K562 (cell line): Measurements from ENCODE around the gene ETFBKMT. TPM values are rescaled to one million over a fixed set of nuclear protein-coding genes. Genes with fewer than 3 reads are reported as not detected.
A peak's percentile ranks its signal among the peaks of the same experiment; 100 is the strongest.

ENCODE experiments used
- CBX5 ChIP-seq: IDR thresholded peaks from 2 replicates; pipeline ENCODE4 v1.6.1; 2014; ENCODE audit warnings: low read depth, borderline replicate concordance
- CCNT2 ChIP-seq: IDR thresholded peaks from 2 replicates; pipeline ENCODE4 v1.6.1; 2011; ENCODE audit warnings: borderline replicate concordance, low read depth, mild to moderate bottlenecking, moderate library complexity, mixed read lengths, low read length; ENCODE audit not compliant: insufficient read length; ENCODE audit errors: extremely low read depth
- GATAD2B ChIP-seq: fragments of 450-650 bp; IDR thresholded peaks from 2 replicates; pipeline ENCODE4 v1.6.1; 2017; ENCODE audit warnings: mild to moderate bottlenecking, borderline replicate concordance
- NFE2 ChIP-seq: IDR thresholded peaks from 2 replicates; pipeline ENCODE4 v1.6.1; 2014; ENCODE audit warnings: antibody characterized with exemption, low read depth
- POLR2A ChIP-seq: fragments of 450-650 bp; conservative IDR thresholded peaks from 2 replicates; pipeline ENCODE4 v1.6.1; 2016
- POLR2AphosphoS2 ChIP-seq: IDR thresholded peaks from 2 replicates; pipeline ENCODE4 v1.6.1; 2012; ENCODE audit warnings: low read length, improper control_type of control experiment
- ZNF408 ChIP-seq: fragments of 250-450 bp; sonication (Bioruptor Pico); IDR thresholded peaks from 2 replicates; pipeline ENCODE4 v1.4.0; 2020; ENCODE audit warnings: low read depth, mild to moderate bottlenecking, moderate library complexity
- ZNF41 ChIP-seq: fragments of 250-450 bp; sonication (Bioruptor Pico); conservative IDR thresholded peaks from 2 replicates; pipeline ENCODE4 v1.4.0; 2020; ENCODE audit warnings: mild to moderate bottlenecking
- ZNF507 ChIP-seq: conservative IDR thresholded peaks from 2 replicates; pipeline ENCODE4 v1.6.1; 2017; ENCODE audit warnings: missing genetic modification characterization, missing compliant biosample characterization
- polyA plus RNA-seq, 8 experiments: library from polyadenylated mRNA; depleted of rRNA in 4 of 8; stranded (reverse) in 5 of 8; unstranded in 3 of 8; fragments of >200 nt; fragmentation: Nextera tagmentation in 2 of 8; fragmentation: Illumina TruSeq in 1 of 8; extraction: Ambion mirVana in 2 of 8; extraction: Trizol in 1 of 8; gene quantifications; 2 replicates each; pipeline versions ENCODE4 v1.2.1 to v1.2.3, GENCODE V29; 2011 to 2014; ENCODE audit warnings: inconsistent platforms in 1 of 8, missing spikeins in 1 of 8
- total RNA-seq, 7 experiments: library from RNA; depleted of rRNA in 6 of 7; stranded (reverse); fragments of >200 nt in 6 of 7; fragmentation: Illumina TruSeq in 2 of 7; extraction: Trizol in 2 of 7; gene quantifications; 2 replicates each; pipeline versions ENCODE4 v1.2.1 to v1.2.3, GENCODE V29; 2011 to 2021; ENCODE audit warnings: low replicate concordance in 1 of 7
- TF ChIP-seq, protein P1 (sequence below): fragments of 450-650 bp; IDR thresholded peaks from 2 replicates; pipeline ENCODE4 v1.7.1; 2018; ENCODE audit warnings: mild to moderate bottlenecking, low read depth; ENCODE audit not compliant: partially characterized antibody
- TF ChIP-seq, protein P2 (sequence below): fragments of 200-600 bp; sonication (generic); IDR thresholded peaks from one replicate; pipeline ENCODE4 v1.6.1; 2012; ENCODE audit warnings: mild to moderate bottlenecking, low read depth, low read length, inconsistent platforms
- TF ChIP-seq, protein P3 (sequence below), 2 experiments: fragments of 450-650 bp in 1 of 2; sonication (generic) in 1 of 2; formaldehyde crosslinking; conservative IDR thresholded peaks; 2 replicates each; pipeline versions ENCODE4 v1.4.0 to v1.8.1; 2020 to 2022; ENCODE audit warnings: mild to moderate bottlenecking in 1 of 2, missing genetic modification reagents in 1 of 2

The ETFBKMT gene
- total and polyA plus RNA-seq, 9 of the 15 experiments (the other 6 are each of a cell fraction or from before 2014, with no cell fraction given): 0.18 to 1.7 (median 0.96) TPM

DNA sequence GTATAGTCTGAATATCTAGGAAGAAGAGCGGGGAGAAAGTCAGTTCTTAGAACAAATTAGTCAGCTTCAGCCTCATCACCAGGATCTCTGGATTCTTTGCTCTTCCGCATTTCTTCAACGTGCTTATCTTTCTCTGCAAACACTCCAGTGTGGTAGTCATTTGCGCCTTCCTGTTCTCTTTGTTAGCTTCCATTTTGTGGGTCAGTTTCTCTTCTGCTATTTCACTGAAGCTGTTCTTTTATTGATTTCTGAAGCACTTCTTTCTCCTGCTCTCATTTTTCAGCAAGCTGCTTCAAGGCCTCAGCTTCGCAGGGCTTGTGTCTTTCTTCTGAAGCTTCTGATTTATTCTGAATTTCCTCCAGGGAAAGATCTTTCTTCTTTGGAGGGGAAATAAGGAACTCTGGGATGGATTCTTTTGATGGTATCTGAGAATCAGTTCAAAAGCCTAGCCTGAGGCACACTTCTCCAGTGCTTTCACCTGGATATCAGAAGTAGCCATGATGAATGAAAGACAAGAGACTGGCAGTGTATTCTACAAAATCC lies 55.9 kb downstream of the ETFBKMT start (continued):
- TF ChIP-seq, protein P1, sequence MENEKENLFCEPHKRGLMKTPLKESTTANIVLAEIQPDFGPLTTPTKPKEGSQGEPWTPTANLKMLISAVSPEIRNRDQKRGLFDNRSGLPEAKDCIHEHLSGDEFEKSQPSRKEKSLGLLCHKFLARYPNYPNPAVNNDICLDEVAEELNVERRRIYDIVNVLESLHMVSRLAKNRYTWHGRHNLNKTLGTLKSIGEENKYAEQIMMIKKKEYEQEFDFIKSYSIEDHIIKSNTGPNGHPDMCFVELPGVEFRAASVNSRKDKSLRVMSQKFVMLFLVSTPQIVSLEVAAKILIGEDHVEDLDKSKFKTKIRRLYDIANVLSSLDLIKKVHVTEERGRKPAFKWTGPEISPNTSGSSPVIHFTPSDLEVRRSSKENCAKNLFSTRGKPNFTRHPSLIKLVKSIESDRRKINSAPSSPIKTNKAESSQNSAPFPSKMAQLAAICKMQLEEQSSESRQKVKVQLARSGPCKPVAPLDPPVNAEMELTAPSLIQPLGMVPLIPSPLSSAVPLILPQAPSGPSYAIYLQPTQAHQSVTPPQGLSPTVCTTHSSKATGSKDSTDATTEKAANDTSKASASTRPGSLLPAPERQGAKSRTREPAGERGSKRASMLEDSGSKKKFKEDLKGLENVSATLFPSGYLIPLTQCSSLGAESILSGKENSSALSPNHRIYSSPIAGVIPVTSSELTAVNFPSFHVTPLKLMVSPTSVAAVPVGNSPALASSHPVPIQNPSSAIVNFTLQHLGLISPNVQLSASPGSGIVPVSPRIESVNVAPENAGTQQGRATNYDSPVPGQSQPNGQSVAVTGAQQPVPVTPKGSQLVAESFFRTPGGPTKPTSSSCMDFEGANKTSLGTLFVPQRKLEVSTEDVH: no peak
- TF ChIP-seq, protein P2, sequence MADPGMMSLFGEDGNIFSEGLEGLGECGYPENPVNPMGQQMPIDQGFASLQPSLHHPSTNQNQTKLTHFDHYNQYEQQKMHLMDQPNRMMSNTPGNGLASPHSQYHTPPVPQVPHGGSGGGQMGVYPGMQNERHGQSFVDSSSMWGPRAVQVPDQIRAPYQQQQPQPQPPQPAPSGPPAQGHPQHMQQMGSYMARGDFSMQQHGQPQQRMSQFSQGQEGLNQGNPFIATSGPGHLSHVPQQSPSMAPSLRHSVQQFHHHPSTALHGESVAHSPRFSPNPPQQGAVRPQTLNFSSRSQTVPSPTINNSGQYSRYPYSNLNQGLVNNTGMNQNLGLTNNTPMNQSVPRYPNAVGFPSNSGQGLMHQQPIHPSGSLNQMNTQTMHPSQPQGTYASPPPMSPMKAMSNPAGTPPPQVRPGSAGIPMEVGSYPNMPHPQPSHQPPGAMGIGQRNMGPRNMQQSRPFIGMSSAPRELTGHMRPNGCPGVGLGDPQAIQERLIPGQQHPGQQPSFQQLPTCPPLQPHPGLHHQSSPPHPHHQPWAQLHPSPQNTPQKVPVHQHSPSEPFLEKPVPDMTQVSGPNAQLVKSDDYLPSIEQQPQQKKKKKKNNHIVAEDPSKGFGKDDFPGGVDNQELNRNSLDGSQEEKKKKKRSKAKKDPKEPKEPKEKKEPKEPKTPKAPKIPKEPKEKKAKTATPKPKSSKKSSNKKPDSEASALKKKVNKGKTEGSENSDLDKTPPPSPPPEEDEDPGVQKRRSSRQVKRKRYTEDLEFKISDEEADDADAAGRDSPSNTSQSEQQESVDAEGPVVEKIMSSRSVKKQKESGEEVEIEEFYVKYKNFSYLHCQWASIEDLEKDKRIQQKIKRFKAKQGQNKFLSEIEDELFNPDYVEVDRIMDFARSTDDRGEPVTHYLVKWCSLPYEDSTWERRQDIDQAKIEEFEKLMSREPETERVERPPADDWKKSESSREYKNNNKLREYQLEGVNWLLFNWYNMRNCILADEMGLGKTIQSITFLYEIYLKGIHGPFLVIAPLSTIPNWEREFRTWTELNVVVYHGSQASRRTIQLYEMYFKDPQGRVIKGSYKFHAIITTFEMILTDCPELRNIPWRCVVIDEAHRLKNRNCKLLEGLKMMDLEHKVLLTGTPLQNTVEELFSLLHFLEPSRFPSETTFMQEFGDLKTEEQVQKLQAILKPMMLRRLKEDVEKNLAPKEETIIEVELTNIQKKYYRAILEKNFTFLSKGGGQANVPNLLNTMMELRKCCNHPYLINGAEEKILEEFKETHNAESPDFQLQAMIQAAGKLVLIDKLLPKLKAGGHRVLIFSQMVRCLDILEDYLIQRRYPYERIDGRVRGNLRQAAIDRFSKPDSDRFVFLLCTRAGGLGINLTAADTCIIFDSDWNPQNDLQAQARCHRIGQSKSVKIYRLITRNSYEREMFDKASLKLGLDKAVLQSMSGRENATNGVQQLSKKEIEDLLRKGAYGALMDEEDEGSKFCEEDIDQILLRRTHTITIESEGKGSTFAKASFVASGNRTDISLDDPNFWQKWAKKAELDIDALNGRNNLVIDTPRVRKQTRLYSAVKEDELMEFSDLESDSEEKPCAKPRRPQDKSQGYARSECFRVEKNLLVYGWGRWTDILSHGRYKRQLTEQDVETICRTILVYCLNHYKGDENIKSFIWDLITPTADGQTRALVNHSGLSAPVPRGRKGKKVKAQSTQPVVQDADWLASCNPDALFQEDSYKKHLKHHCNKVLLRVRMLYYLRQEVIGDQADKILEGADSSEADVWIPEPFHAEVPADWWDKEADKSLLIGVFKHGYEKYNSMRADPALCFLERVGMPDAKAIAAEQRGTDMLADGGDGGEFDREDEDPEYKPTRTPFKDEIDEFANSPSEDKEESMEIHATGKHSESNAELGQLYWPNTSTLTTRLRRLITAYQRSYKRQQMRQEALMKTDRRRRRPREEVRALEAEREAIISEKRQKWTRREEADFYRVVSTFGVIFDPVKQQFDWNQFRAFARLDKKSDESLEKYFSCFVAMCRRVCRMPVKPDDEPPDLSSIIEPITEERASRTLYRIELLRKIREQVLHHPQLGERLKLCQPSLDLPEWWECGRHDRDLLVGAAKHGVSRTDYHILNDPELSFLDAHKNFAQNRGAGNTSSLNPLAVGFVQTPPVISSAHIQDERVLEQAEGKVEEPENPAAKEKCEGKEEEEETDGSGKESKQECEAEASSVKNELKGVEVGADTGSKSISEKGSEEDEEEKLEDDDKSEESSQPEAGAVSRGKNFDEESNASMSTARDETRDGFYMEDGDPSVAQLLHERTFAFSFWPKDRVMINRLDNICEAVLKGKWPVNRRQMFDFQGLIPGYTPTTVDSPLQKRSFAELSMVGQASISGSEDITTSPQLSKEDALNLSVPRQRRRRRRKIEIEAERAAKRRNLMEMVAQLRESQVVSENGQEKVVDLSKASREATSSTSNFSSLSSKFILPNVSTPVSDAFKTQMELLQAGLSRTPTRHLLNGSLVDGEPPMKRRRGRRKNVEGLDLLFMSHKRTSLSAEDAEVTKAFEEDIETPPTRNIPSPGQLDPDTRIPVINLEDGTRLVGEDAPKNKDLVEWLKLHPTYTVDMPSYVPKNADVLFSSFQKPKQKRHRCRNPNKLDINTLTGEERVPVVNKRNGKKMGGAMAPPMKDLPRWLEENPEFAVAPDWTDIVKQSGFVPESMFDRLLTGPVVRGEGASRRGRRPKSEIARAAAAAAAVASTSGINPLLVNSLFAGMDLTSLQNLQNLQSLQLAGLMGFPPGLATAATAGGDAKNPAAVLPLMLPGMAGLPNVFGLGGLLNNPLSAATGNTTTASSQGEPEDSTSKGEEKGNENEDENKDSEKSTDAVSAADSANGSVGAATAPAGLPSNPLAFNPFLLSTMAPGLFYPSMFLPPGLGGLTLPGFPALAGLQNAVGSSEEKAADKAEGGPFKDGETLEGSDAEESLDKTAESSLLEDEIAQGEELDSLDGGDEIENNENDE: no peak
- no peak for TF ChIP-seq CBX5
- TF ChIP-seq ZNF408 (CRISPR knock-in tag): no peak
- no peak for TF ChIP-seq ZNF507 (tag)
- TF ChIP-seq POLR2A: peak; percentile 90
- no peak for TF ChIP-seq ZNF41 (CRISPR knock-in tag)
- peak; percentile 64 for TF ChIP-seq NFE2
- TF ChIP-seq CCNT2: peak; percentile 86
- TF ChIP-seq GATAD2B: peak; percentile 51; the same call in 1 of the 2 replicates
- TF ChIP-seq, protein P3, sequence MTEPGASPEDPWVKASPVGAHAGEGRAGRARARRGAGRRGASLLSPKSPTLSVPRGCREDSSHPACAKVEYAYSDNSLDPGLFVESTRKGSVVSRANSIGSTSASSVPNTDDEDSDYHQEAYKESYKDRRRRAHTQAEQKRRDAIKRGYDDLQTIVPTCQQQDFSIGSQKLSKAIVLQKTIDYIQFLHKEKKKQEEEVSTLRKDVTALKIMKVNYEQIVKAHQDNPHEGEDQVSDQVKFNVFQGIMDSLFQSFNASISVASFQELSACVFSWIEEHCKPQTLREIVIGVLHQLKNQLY (CRISPR knock-in tag; conservative IDR thresholded peaks at IDR 0.05): no peak
- TF ChIP-seq POLR2AphosphoS2: peak; percentile 48; the same call in 1 of the 2 replicates
